HG03064 (cell line): ENCODE results near the gene APOL6.
"Not testable (repeated sequence)": the region's sequence is repeated elsewhere in the genome, so short reads cannot be mapped to it uniquely, and the experiment has no call there.

ENCODE experiments used
- ATAC-seq: cut with Tn5 transposase; IDR thresholded peaks from one replicate; pipeline ENCODE4 v1.9.1; 2021; ENCODE audit warnings: low read depth; ENCODE audit not compliant: unreplicated experiment

The APOL6 gene

DNA sequence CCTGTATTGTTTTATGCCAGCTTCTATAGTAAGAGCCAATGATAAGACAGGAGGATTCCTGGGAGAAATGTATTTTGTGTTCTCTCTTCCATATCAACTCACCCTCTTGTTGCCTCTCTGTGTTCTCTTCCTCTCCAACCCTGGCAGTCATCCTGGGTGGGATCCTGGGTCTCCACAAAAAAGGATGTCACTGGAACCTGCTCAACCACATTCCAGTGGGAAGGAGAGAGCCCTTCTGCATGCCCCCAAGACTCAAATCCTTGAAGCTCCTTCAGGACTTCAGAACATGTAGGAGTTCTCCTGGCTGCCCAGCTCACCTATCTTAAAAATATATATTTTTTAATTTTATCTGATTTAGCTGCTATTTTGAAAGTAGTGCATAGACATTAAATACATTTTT, 26.1 kb downstream of the APOL6 start:
- ATAC-seq: no peak

DNA sequence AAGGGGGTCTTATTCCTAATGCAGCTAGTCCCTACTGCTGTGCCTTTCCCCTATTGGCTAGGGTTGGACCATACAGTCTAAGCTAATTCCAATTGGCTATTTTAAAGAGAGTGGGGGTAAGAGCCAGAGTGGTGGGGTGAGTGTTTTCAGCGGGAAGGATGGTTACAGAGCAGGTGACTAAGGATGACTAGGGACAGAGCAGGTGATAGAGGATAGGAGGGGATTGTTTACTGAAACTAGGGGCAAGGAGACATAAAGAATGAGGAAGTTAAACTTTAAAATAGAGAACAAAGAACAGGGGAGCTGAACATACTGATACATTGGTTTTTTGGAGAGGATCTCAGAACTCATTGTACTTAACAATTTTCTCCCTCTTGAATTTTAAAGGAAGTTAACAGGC, 27.8 kb downstream of the APOL6 start:
- ATAC-seq: not testable (repeated sequence)

DNA sequence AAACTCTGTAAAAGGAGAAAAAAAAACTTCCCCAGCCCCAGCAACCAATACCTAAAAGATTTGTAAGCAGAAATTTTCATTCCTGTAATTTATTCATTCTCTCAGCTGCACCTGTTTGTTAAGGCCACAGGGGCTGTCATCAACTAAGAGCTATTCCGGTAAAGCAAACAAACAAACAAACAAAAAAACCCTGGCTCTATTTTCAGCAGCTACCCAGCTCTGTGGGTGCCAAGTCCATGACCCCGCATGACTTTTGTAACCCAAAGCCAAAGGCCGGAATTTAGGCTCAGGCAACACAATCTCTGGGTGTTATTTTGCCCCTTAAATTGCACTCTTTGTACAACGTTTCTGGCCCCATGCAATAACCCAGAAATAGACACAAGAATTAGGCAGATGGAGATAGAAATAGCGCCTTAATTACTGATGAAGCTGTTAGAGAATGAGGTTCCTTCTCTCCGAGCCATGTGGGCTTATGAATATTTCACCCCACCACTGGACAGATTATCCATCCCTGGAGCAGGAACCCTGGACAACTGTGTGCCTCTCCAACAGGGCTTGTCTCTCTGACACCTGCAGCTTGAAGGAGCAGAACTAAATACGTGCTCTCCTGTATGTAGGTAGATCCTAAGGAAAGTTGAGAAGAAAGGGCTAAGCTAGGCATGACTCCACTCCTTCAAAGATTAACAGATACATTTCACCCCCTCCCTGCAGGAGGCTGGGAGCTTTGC, 29.4 kb downstream of the APOL6 start:
- ATAC-seq: no peak

DNA sequence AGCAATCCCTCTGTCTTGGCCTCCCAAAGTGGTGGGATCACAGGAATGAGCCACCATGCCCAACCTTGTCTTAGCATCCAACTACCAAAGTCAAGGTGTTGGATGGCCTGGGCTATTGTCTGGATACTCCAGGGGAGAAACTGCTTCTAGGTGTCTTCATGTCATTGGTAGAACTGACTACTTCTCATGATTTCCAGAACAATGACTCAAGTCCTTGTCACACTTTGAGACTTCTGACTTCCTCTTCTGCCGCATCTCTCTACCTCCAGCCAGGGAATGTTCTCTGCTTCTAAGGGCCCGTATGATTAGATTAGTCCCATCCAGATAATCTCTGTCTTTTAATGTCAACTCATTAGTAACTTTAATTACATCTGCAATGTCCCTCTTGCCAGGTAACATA, 30.6 kb downstream of the APOL6 start:
- no peak for ATAC-seq

DNA sequence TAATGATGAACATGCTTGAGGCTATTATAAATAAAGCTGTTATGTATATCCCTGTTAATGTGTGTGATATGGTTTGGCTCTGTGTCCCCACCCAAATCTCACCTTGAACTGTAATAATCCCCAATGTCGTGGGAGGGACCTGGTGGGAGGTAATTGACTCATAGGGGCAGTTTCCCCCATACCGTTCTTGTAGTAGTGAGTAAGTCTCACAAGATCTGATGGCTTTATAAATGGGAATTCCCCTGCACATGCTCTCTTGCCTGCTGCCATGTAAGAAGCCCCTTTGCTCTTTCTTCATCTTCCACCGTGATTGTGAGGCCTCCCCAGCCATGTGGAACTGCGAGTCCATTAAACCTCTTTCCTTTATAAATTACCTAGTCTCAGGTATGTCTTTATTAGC, 31.2 kb downstream of the APOL6 start:
- ATAC-seq: not testable (repeated sequence)

DNA sequence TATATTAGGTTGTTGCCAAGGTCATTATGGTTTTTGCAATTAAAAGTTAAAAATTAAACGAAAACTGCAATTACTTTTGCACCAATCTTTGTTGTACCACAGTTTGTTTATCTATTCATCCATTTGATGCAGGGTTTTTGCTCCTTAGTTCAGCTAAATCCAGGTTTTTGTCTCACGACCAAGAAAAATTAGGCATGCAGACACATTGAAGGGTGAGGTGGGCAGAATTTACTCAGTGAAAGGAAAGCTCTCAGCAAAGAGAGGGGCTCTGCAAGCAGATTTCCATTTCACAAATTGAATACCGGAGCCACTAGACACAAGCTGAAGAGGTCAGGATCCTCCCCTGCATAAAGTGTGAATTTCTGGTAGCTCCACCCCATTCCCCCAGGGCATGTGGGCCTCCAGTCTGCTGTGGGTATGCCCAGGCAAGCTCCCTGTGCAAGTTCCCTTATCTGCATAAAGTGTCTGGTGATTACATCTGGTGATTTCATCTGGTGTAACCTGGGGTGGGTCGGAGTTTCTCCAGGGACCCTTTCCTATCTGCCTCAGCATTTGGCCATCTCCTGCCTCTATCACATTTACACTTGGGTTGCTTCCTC, 33.3 kb downstream of the APOL6 start:
- ATAC-seq: no peak

DNA sequence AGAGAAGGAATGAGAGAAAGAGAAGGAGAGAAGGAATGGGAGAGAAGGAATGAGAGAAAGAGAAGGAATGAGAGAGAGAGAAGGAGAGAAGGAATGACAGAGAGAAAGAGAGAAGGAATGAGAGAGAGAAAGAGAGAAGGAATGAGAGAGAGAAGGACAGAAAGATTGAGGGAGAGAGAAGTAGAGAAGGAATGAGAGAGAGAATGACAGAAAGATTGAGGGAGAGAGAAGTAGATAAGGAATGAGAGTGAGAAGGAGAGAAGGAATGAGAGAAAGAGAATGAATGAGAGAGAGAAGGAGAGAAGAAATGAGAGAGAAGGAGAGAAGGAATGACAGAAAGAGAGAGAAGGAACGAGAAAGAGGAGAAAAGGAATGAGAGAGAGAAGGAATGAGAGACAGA, 35.3 kb downstream of the APOL6 start:
- no peak for ATAC-seq

DNA sequence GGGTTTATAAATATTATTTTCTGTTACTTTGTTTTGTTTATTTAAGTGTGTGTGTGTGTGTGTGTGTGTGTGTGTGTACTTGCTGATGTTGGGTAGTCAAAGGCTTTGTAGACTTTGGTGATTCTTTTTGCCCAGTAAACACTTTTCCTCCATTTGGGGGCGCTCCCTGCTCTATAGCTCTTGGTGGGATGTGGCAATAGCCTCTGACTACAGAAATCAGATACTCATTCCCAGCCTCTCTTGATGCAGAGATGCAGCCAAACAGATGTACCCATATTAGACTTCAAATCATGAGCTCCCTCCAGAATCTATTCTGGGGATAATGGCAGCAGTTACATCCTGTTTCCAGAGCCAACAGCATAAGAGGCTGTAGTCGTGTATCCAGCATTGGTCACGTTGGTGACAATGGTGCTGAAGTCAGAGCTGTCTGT, 36.0 kb downstream of the APOL6 start:
- no peak for ATAC-seq

DNA sequence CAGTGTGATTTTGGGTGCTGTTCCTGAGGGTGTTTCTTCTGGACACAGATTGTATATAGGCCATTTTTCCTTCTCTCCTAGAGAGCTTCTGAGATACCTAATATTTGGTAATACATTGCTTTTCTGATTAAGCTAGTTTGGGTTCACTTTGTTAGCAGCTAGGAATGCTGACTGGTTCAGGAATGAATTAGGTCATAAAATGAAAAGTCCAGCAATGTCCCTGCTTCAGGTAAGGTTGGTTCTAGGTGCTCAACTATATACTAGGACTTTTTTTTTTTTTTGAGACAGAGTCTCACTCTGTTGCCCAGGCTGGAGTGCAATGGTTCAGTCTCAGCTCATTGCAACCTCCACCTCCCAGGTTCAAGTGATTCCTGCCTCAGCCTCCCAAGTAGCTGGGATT, 36.5 kb downstream of the APOL6 start:
- ATAC-seq: no peak

DNA sequence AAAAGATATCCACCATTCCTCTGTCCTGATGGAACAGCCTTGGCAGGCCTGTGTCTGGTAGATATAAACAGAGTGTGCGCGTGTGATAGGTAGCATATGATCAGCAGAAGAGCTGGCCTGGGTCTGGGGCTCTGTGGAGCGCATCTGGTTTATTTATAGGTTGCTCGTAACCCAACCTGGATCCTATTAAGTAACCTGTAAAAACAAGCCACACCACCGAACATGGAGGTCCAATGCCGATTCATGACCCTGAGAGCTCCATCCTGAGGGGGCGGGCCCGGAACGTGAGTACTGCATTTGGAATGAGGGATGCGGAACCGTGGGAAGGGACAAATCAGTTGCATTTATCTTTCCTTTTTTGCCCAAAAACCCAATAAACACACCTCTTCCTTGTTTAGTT, 37.5 kb downstream of the APOL6 start:
- ATAC-seq: no peak

DNA sequence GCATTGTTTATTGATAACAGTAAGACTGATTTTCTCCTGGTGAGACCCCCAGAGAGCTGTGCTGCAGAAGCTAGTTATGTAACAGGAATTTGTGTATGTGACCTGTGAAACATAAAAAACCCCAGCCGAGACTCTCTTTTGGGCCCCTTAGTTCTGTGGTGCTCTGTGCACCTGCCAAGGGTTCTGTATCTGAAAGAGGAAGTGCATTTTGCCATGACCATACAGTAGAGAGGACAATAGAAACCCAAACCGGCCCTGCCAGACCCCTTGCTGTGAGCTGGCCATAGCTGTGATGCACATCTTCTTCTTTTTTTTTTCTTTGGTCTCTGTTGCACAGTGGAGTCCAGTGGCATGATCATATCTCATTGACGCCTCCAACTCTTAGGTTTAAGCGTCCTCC, 38.1 kb downstream of the APOL6 start:
- no peak for ATAC-seq

DNA sequence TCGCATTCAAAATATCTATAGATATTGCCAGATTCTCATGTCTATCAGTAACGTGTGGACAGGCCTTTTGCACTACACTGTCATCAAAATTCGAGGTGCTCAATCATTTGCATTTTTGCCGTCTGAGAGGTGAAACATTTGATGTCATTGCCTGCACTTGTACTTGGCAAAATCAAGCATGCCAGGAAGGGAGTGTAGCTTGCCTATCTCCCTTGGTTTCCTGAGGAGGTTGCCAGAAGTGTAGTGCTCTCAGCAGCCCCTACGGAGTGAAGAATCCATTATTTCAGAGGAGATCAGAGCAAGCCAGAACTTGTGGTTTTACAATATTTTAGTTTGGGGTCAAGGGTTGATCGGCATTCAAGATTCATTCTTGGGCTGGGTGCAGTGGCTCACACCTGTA, 39.2 kb downstream of the APOL6 start:
- ATAC-seq: no peak

DNA sequence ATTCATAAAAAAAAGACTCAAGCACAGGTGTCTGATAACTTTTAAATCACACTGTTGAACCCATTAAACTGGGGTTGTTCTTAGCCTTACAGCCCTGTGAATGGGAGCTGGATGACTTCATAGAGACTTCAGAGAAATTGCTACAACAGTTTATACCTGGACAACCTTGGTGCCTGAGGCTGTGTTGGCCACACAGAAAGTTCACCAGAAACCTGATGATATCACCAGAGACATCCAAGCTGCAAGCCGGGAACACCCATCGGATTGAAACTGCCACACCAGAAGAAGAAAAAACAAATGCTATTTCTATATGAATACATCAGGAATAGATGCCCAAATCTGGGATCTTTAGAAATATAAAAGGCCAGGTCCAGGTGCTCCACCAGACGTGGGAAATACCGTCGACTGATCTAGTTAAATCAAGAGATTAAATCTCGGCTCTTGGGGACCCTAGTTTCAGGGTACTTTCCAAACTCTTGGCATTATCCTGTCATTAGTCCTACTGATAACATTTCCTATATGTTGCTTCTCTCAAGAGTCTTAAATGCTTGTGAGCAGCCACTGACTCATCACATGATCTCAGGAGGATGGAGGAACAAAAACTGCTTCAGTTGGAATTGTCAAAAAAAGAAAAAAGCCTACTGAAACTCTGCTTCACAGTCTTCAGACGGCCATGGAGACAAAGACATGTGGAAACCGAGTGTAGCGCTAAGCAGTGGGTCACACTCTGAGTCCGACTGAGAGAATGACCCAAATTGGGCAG, 40.8 kb downstream of the APOL6 start:
- no peak for ATAC-seq

DNA sequence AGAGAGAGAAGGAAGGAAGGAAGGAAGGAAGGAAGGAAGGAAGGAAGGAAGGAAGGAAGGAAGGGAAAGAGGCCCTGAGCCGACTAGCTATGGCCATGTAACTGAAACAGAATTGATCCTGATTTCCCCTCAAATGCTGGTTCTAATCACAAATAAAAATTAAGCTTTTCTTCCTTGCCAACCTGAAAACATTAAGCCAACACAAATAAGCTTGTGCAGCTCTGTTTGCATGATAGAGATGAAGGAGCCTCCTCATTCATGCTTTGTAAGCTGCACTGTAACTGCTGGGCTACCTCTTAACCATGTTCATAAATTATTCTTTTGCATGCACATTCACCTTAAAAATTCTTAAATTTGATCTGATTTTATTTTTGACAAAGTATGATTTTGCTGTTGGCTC, 41.8 kb downstream of the APOL6 start:
- no peak for ATAC-seq

DNA sequence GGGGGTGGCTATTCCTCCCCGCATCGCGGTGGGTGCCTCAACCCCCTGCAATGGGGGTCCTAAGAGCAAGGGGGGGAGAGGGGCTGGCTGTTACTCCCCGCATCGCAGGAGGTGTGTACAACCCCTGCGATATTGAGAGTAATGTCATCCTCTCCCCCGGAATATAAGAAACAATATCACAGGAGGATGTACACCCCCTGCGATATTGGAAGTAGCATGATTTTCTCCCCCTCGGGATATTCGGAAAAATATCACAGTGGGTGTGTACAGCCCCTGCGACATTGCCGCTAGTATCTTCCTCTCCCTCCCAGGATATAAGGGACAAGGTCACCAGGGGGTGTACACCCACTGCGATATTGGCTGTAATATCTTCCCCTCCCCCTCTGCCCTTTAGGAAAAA, 47.0 kb downstream of the APOL6 start:
- ATAC-seq: no peak

DNA sequence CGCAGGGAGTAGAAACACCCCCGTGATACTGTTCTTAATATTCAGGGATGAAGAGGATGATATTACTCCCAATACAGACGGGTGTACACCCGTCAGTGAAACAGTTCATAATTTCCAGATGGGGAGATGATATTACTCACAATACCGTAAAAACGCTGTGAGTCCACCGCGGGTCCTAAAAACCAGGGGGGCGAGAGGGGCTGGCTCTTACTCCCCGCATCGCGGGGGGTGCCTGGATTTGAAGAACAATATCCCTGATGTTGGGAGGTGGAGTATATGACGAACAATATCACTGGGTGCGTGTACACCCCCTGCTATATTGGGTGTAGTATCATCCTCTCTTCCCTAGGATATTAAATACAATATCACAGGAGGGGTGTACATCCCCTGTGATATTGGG, 48.9 kb downstream of the APOL6 start:
- ATAC-seq: no peak

DNA sequence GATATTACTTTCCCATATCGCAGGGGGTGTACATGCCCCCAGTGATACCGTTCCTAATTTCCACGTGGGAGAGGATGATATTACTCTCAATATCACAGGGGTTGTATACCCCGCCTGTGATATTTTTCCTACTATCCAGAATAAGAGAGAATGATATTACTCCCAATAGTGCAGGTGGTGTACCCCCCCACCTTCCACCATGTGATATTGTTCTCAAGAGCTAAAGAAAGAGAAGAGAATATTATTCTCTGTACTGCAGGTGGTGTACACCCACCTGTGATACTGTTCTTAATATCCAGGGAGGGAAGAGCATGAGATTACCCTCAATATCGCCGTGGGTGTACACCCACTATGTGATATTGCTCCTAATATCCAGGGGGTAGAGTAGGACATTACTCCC, 51.6 kb downstream of the APOL6 start:
- not testable (repeated sequence) for ATAC-seq

DNA sequence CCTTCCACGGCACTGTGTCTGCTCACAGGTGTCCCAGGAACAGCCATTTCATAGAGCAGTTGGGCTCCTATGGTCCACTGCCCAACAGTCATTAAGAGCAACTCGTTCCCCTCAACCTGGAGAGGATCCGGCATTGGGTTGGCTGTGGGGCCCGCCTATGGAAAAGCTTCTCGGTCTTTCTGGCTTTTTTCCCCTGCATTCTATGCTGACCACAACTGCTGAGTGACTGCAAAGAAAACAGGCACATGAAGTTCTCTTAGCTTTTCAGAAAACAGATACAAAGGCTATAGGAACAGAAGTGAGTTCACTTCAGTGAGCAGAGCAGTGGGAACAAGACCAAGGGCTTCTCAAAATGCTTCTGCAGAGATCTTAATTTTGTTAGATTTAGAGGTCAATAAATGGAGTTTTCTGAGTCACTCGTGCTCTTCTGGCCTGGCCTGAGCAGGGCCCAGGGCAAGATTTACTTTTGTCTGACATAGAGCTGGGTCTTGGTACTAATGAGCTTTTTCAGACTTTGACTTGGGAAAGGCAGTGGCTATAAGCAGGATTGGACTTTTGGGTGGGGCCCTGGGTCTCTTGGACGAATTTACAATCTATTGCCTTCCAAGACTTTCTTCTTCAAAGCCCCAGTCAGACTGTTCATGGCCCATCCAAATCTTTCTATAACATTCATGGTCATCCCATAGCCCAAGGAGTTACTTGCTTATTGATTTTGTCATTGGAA, 55.8 kb downstream of the APOL6 start:
- ATAC-seq: no peak

DNA sequence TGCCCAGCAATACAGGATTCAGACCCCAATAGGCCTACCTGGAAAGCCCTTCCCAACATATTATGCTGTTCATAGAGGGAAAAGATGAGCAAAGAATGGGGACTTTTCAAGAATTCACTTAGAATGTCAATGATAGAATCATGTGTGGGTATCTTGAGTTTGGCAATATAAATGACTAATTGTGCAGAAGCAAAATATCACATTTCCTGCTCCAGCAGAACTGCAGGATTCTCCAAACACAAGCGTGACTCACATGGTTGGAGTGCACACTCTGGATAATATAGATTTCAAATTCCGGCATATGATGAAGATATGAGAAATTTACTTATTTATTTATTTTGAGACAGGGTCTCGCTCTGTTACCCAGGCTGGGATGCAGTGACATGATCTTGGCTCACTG, 56.9 kb downstream of the APOL6 start:
- no peak for ATAC-seq

DNA sequence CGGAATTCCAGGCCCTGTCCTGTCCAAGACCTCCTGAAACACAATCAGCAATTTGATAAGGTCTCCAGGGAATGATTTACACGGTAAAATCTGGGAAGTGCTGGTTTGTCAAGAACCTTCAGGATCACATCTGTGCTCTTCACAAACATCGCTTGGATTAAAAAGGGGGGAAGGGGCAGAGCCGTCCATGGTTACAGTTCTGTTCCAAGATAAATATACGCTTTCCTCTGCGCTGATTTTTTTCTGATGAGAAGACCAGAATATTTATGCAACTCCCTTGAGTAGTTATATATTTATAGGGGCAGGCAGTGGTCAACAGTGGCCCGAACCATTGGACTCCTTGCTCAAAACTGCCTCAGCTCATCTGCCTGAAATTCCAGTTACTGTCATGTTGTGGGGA, 60.2 kb downstream of the APOL6 start:
- no peak for ATAC-seq

DNA sequence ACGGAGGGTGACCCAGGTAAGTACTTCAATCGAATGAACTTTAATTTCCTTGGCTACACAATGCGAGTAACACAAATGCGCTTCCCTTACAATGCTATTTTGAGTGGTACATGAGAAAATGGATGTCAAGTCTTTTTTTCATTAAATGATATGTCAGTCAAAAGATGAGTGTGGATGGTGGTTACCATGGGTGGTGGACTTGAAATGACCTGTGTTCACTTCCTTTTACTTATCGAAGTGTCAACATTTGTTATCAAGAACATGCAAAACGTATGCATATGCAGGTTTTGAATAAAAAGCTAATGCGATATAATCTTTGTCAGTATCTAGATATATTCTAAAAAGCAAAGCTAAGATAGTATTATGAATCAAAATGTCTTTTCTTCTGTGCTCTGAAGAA, 60.7 kb downstream of the APOL6 start:
- ATAC-seq: no peak
